Ovary (tissue), 9 donors: ENCODE data around the gene KMT2B. TPM values are rescaled to one million over a fixed set of nuclear protein-coding genes. Genes with fewer than 3 reads are reported as not detected.

Experiments
- DNase-seq, 5 donors: peaks; one replicate each; pipeline ENCODE4 v3.0.0-alpha.2; 2019 to 2020
- H3K27ac ChIP-seq, 2 donors: fragments of 200-600 bp; one replicate each; pipeline versions ENCODE4 v1.5.1 to v1.8.0; 2019 to 2022
- H3K27me3 ChIP-seq: fragments of 200-600 bp; one replicate; pipeline ENCODE4 v1.8.0; 2022
- H3K36me3 ChIP-seq: fragments of 200-600 bp; sonication (generic); one replicate; pipeline ENCODE4 v1.5.1; 2019
- H3K4me1 ChIP-seq: one replicate; pipeline ENCODE4 v1.8.1; 2013; ENCODE audit warnings: mild to moderate bottlenecking, moderate library complexity; ENCODE audit not compliant: insufficient read depth
- H3K4me3 ChIP-seq: fragments of 200-600 bp; sonication (generic); one replicate; pipeline ENCODE4 v1.5.1; 2017
- H3K9me3 ChIP-seq, 2 donors: fragments of 200-600 bp in 1 of 2; sonication (generic) in 1 of 2; one replicate each; pipeline versions ENCODE4 v1.5.1 to v1.8.1; 2013 to 2019; ENCODE audit warnings: mild to moderate bottlenecking in 1 of 2, moderate library complexity in 1 of 2
- CTCF ChIP-seq, 3 donors: fragments of 450-650 bp in 2 of 3; fragments of 200-600 bp in 1 of 3; IDR thresholded peaks; one replicate each; pipeline versions ENCODE4 v1.5.1 to v1.8.0; 2016 to 2022; ENCODE audit warnings: antibody characterized with exemption in 3 of 3, mild to moderate bottlenecking in 1 of 3
- EP300 ChIP-seq: sonication (generic); formaldehyde crosslinking; IDR thresholded peaks from one replicate; pipeline ENCODE4 v1.6.1; 2017; ENCODE audit warnings: antibody characterized with exemption
- POLR2A ChIP-seq: fragments of 450-650 bp; IDR thresholded peaks from one replicate; pipeline ENCODE4 v1.6.1; 2017; ENCODE audit warnings: antibody characterized with exemption, mild to moderate bottlenecking, moderate library complexity
- WGBS, 3 donors: extraction: QIAGEN DNeasy Blood & Tissue Kit in 1 of 3; methylation state at CpG; one replicate each; pipeline versions ENCODE4 v1.1.5 to v1.1.7; 2013 to 2017; 5-methylcytosine and 5-hydroxymethylcytosine counted together
- intact Hi-C, 4 donors: fragments of 100-400 bp; cut with DNase I; formaldehyde crosslinking; loops; one replicate each; pipeline versions ENCODE4 v1.11.0 to v1.15.1; 2022 to 2023
- polyA plus RNA-seq, 2 donors: library from polyadenylated mRNA; stranded (reverse); fragments of 200-250 nt in 1 of 2; fragments of 350-450 nt in 1 of 2; fragmentation: Illumina TruSeq in 1 of 2; extraction: RNeasy Lipid Tissue Mini Kit (QIAGEN cat#74804) in 1 of 2; gene quantifications; one replicate each; pipeline ENCODE4 v1.2.3, GENCODE V29; 2013 to 2014
- total RNA-seq, 7 donors: library from RNA; depleted of rRNA in 2 of 7; stranded (reverse); fragments of >200 nt in 2 of 7; fragmentation: NEBNext Ultra II Directional in 3 of 7; extraction: Animal tissue kit (Norgen Biotek cat#: 25700) in 3 of 7; gene quantifications; one replicate each; pipeline versions ENCODE4 v1.1.0 to v1.2.4, GENCODE V29; 2016 to 2023
- donor health status: DM: no; HTN: no; CAD: no; lungs with moderate emphysema.
- donor health status: DM: no; HTN: no; CAD: no.
- donor health status: Bipolar disorder and iron deficiency.
- donor health status: DM: yes; HTN: yes; CAD: no.
- donor health status: DM: no; HTN: no; CAD: no.
- donor health status: DM: yes; HTN: yes; CAD: no.

The KMT2B gene
- total and polyA plus RNA-seq, 9 donors = 8.8 to 53.7 (median 34.1) TPM

- H3K4me1 ChIP-seq = peaks cover 12% of the 10 kb centered on the region
- intact Hi-C loops = no loop called here
- peak within 1 kb of the TSS; percentile 95 to 100 for H3K27ac ChIP-seq
- H3K36me3 ChIP-seq = no peaks in the 10 kb centered on the region
- H3K27me3 ChIP-seq = no peaks in the 10 kb centered on the region
- WGBS, 3 donors = 0 to 1% (median 1%) methylated on average over 35 to 40 of the region's 40 CpGs
- TF ChIP-seq POLR2A (peak; percentile 2), EP300 (no peak)
- H3K4me3 ChIP-seq = peak within 1 kb of the TSS; percentile 94
- no peaks in the 10 kb centered on the region for H3K9me3 ChIP-seq
- DNase-seq = peak; percentile 96 to 98 (median 97)
These were observed 27.7 kb downstream of the KMT2B start, which contains the start of the genes PSENEN and U2AF1L4 for GRCh38 chr19:35745328-35746086. Gene PSENEN (plus strand): TSS chr19:35745651. CDS start chr19:35745931, 280 bp downstream. Gene U2AF1L4 (minus strand): TSS chr19:35745418. CDS start chr19:35745391, 27 bp downstream.

GRCh38 chr19:35746087-35746462 lies 28.3 kb downstream of the KMT2B start:
- intact Hi-C loops = no loop called here
- no peak overlapping the region for H3K27ac ChIP-seq
- H3K4me3 ChIP-seq = peak overlapping the region; percentile 43
- no peaks in the 10 kb centered on the region for H3K9me3 ChIP-seq
- no peak for DNase-seq
- H3K27me3 ChIP-seq = no peaks in the 10 kb centered on the region
- TF ChIP-seq CTCF (IDR thresholded peaks at IDR 0.05) (no peak), EP300 (no peak), POLR2A (no peak)
- 0 to 12% (median 4%) methylated on average over 4 of the region's 4 CpGs for WGBS, 3 donors
- H3K36me3 ChIP-seq = no peaks in the 10 kb centered on the region
- H3K4me1 ChIP-seq = peaks cover 12% of the 10 kb centered on the region

- H3K27ac ChIP-seq = no peak overlapping the region
- H3K4me1 ChIP-seq = peaks cover 10% of the 10 kb centered on the region
- intact Hi-C loops = no loop called here
- DNase-seq = peak in 1 of 5 donors; percentile 54
- WGBS, 3 donors = 89 to 95% (median 93%) methylated on average over 5 of the region's 5 CpGs
- no peaks in the 10 kb centered on the region for H3K9me3 ChIP-seq
- no peaks in the 10 kb centered on the region for H3K27me3 ChIP-seq
- H3K4me3 ChIP-seq = no peak overlapping the region
- no peaks in the 10 kb centered on the region for H3K36me3 ChIP-seq
- TF ChIP-seq EP300 (no peak), CTCF (IDR thresholded peaks at IDR 0.05) (no peak), POLR2A (no peak)
These were observed 28.7 kb downstream of the KMT2B start for GRCh38 chr19:35746531-35746930.

- peaks cover 10% of the 10 kb centered on the region for H3K4me1 ChIP-seq
- intact Hi-C loops = no loop called here
These were observed 30.6 kb downstream of the KMT2B start, which contains the start of gene LIN37 for GRCh38 chr19:35748106-35749020. Gene LIN37 (plus strand): TSS chr19:35748576. CDS start chr19:35748725, 149 bp downstream.

More at GRCh38 chr19:35748106-35749020, 30.6 kb downstream of the KMT2B start, which contains the start of gene LIN37:
- no peaks in the 10 kb centered on the region for H3K9me3 ChIP-seq
- WGBS, 3 donors = 1% methylated on average over 45 of the region's 45 CpGs
- TF ChIP-seq EP300 (no peak), POLR2A (peak; percentile 94), CTCF (IDR thresholded peaks at IDR 0.05) (peak; percentile 9 to 55 (median 19))
- peak; percentile 98 to 99 (median 98) for DNase-seq
- peak within 1 kb of the TSS; percentile 74 for H3K4me3 ChIP-seq
- H3K27me3 ChIP-seq = no peaks in the 10 kb centered on the region
- no peaks in the 10 kb centered on the region for H3K36me3 ChIP-seq
- peak within 1 kb of the TSS; percentile 8 to 74 for H3K27ac ChIP-seq
